ENCODE measurements around the gene NOM1.
A peak's percentile ranks its signal among the peaks of the same experiment; 100 is the strongest.

Gene NOM1

DNA sequence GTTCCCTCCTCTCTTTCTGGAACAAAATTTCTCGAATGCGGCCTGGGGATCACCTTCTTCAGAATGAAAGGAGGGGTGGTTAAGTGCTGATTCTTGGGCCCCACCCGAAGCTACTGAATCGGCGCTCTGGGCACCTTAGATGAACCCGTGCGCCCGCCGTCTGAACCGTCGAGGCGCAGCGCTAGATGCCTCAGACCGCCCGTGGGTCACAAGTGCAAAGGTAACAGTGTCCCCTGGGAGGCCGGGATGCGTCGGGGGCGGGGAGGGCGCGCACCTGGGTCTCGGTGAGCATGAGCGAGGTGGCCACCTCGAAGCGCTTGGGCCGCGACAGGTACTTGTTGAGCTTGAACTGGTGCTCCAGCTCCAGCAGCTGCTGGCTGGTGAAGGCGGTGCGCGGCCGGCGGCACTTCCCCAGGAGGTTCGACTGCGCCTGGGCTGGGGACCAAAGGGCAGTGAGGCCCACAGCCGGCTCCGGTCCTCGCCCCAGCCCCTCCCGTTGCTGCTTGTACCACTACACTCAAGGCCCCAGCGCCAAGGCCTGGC lies 56.8 kb downstream of the NOM1 start:
- Histone ChIP-seq H3K4me2 (ENCODE audit: low read depth, low read length) (no peak overlapping the region), H3K9me2 (replicated peaks; ENCODE audit: insufficient read depth, low read length) (no peaks in the 10 kb centered on the region), H3K36me3 (replicated peaks; ENCODE audit: insufficient read depth, low read length) (no peaks in the 10 kb centered on the region), H3F3A (ENCODE audit: insufficient read depth, low read length) (no peaks in the 10 kb centered on the region), H2AFZ (ENCODE audit: low read length) (no peak overlapping the region), H3K79me2 (ENCODE audit: low read length) (peaks cover 17% of the 10 kb centered on the region), H3K27me3 (replicated peaks; ENCODE audit: insufficient read depth, low read length) (peaks cover 25% of the 10 kb centered on the region), H3K4me3 (ENCODE audit: low read length) (no peak overlapping the region), H3K9ac (ENCODE audit: low read length) (no peak overlapping the region), H4K20me1 (ENCODE audit: insufficient read depth, low read length) (no peaks in the 10 kb centered on the region), H3K9me3 (replicated peaks; ENCODE audit: insufficient read depth, low read length) (no peaks in the 10 kb centered on the region), H3K4me1 (ENCODE audit: low read length) (peaks cover 10% of the 10 kb centered on the region), H3K27ac (ENCODE audit: low read length) (no peak overlapping the region)
- DNase-seq: no peak
- no peak for TF ChIP-seq EZH2phosphoT487 (IDR thresholded peaks at IDR 0.05; ENCODE audit: low read length)
- no peak for TF ChIP-seq CTCF (IDR thresholded peaks at IDR 0.05; ENCODE audit: low read length)
- no peak for TF ChIP-seq EZH2 (optimal IDR thresholded peaks at IDR 0.05; ENCODE audit: low read depth, low read length)

- Histone ChIP-seq H3K4me1 (ENCODE audit: low read length) (peaks cover 17% of the 10 kb centered on the region), H3F3A (ENCODE audit: insufficient read depth, low read length) (0 out of 2 replicates have a peak, but pooled peaks cover 5% of the 10 kb centered on the region), H3K9ac (ENCODE audit: low read length) (no peak overlapping the region), H3K36me3 (replicated peaks; ENCODE audit: insufficient read depth, low read length) (no peaks in the 10 kb centered on the region), H3K4me3 (ENCODE audit: low read length) (no peak overlapping the region), H2AFZ (ENCODE audit: low read length) (no peak overlapping the region), H3K9me3 (replicated peaks; ENCODE audit: insufficient read depth, low read length) (no peaks in the 10 kb centered on the region), H4K20me1 (ENCODE audit: insufficient read depth, low read length) (no peaks in the 10 kb centered on the region), H3K4me2 (ENCODE audit: low read depth, low read length) (no peak overlapping the region), H3K79me2 (ENCODE audit: low read length) (peaks cover 20% of the 10 kb centered on the region), H3K9me2 (replicated peaks; ENCODE audit: insufficient read depth, low read length) (no peaks in the 10 kb centered on the region), H3K27me3 (replicated peaks; ENCODE audit: insufficient read depth, low read length) (peaks cover 20% of the 10 kb centered on the region), H3K27ac (ENCODE audit: low read length) (no peak overlapping the region)
- TF ChIP-seq EZH2phosphoT487 (IDR thresholded peaks at IDR 0.05; ENCODE audit: low read length) (no peak), EZH2 (optimal IDR thresholded peaks at IDR 0.05; ENCODE audit: low read depth, low read length) (no peak), CTCF (IDR thresholded peaks at IDR 0.05; ENCODE audit: low read length) (no peak)
- no peak for DNase-seq
Observed at GRCh38 chr7:157006829-157007469, 57.4 kb downstream of the NOM1 start.

GRCh38 chr7:157007470-157008066 lies 58.1 kb downstream of the NOM1 start:
- Histone ChIP-seq H3K27ac (ENCODE audit: low read length) (no peak overlapping the region), H4K20me1 (ENCODE audit: insufficient read depth, low read length) (no peaks in the 10 kb centered on the region), H3K4me1 (ENCODE audit: low read length) (peaks cover 20% of the 10 kb centered on the region), H3K36me3 (replicated peaks; ENCODE audit: insufficient read depth, low read length) (no peaks in the 10 kb centered on the region), H3K9me2 (replicated peaks; ENCODE audit: insufficient read depth, low read length) (no peaks in the 10 kb centered on the region), H2AFZ (ENCODE audit: low read length) (no peak overlapping the region), H3K9me3 (replicated peaks; ENCODE audit: insufficient read depth, low read length) (no peaks in the 10 kb centered on the region), H3K9ac (ENCODE audit: low read length) (no peak overlapping the region), H3K4me3 (ENCODE audit: low read length) (no peak overlapping the region), H3K27me3 (replicated peaks; ENCODE audit: insufficient read depth, low read length) (peaks cover 14% of the 10 kb centered on the region), H3K79me2 (ENCODE audit: low read length) (peaks cover 20% of the 10 kb centered on the region), H3F3A (ENCODE audit: insufficient read depth, low read length) (0 out of 2 replicates have a peak, but pooled peaks cover 8% of the 10 kb centered on the region), H3K4me2 (ENCODE audit: low read depth, low read length) (no peak overlapping the region)
- DNase-seq: peak; percentile 1
- TF ChIP-seq EZH2 (optimal IDR thresholded peaks at IDR 0.05; ENCODE audit: low read depth, low read length) (no peak), EZH2phosphoT487 (IDR thresholded peaks at IDR 0.05; ENCODE audit: low read length) (no peak), CTCF (IDR thresholded peaks at IDR 0.05; ENCODE audit: low read length) (no peak)
